HCT116 (cell line): ENCODE measurements around the gene RSAD2. TPM values are rescaled to one million over a fixed set of nuclear protein-coding genes. Genes with fewer than 3 reads are reported as not detected.

Experiments
- ATAC-seq: fragments of 200-7000 bp; cut with Tn5 transposase; 2 replicates; pipeline ENCODE4 v1.9.1; 2020; ENCODE audit warnings: mild to moderate bottlenecking, moderate library complexity
- BruUV-seq: library from RNA; stranded (reverse); fragments of 400-500 nt; replicated peaks from 2 replicates; lab custom pipeline; 2021; lab: Mats Ljungman, UMichigan
- CTCF ChIA-PET: fragments of 300-600 bp; sonication (Branson Sonifier 250); formaldehyde crosslinking; loops from one replicate; lab custom pipeline; 2021; ENCODE audit warnings: antibody characterized with exemption; lab: Charles Lee
- POLR2A ChIA-PET: fragments of 300-600, 350-600 bp; sonication (Branson Sonifier 250); formaldehyde crosslinking; loops from one replicate; lab custom pipeline; 2021; ENCODE audit warnings: antibody characterized with exemption; lab: Charles Lee
- RAD21 ChIA-PET, 2 experiments: fragments of 300-600 bp; sonication (Branson Sonifier 250); formaldehyde crosslinking; loops; one replicate each; lab custom pipeline; 2023; ENCODE audit warnings: low total read pairs in 2 of 2; ENCODE audit not compliant: uncharacterized antibody in 2 of 2, unreplicated experiment in 2 of 2, low non-redundant PET in 1 of 2; lab: Charles Lee
- DNase-seq: peaks from one replicate; pipeline ENCODE4 v3.0.0-alpha.2; 2010; ENCODE audit warnings: low read depth, low spot score
- H2AFZ ChIP-seq: fragments of 200-600 bp; shearing (Covaris generic), sonication (generic); 2 replicates; pipeline ENCODE4 v1.6.1; 2017; ENCODE audit warnings: low read depth, mixed run types, mixed read lengths, antibody characterized with exemption, low read length; ENCODE audit not compliant: poor library complexity, severe bottlenecking
- H3K27ac ChIP-seq: 2 replicates; pipeline ENCODE4 v1.5.1; 2012; ENCODE audit warnings: low read depth, low read length
- H3K27me3 ChIP-seq: fragments of 200-600 bp; sonication (generic); 2 replicates; pipeline ENCODE4 v1.6.1; 2016; ENCODE audit warnings: mixed run types, low read length, mixed read lengths; ENCODE audit not compliant: insufficient read depth
- H3K36me3 ChIP-seq, 2 experiments: fragments of 200-500 bp in 1 of 2; fragments of 200-600 bp in 1 of 2; sonication (Bioruptor generic) in 1 of 2; sonication (generic) in 1 of 2; 2 replicates each; pipeline versions ENCODE4 v1.5.1 to v1.6.1; 2014 to 2016; ENCODE audit warnings: low read length in 2 of 2, inconsistent platforms in 1 of 2, mixed read lengths in 1 of 2, mixed run types in 1 of 2; ENCODE audit not compliant: insufficient read depth in 2 of 2, control insufficient read depth in 1 of 2
- H3K4me1 ChIP-seq, 2 experiments: fragments of 200-600 bp in 1 of 2; sonication (generic) in 1 of 2; 2 replicates each; pipeline versions ENCODE4 v1.5.1 to v1.6.1; 2012 to 2017; ENCODE audit warnings: low read length in 2 of 2, inconsistent platforms in 1 of 2, mild to moderate bottlenecking in 1 of 2, mixed read lengths in 1 of 2, mixed run types in 1 of 2, moderate library complexity in 1 of 2; ENCODE audit not compliant: insufficient read depth in 2 of 2, control insufficient read depth in 1 of 2
- H3K4me2 ChIP-seq: fragments of 200-600 bp; sonication (generic); 2 replicates; pipeline ENCODE4 v1.6.1; 2017; ENCODE audit warnings: mixed run types, low read length, mixed read lengths
- H3K4me3 ChIP-seq, 2 experiments: fragments of 200-600 bp in 1 of 2; sonication (generic) in 1 of 2; replicated peaks in 1 of 2; 2 replicates each; pipeline ENCODE4 v1.5.1; 2011 to 2016; ENCODE audit warnings: low read length in 2 of 2, control low read depth in 1 of 2, low read depth in 1 of 2, mild to moderate bottlenecking in 1 of 2, mixed read lengths in 1 of 2, mixed run types in 1 of 2
- H3K79me2 ChIP-seq: fragments of 200-600 bp; sonication (generic); 2 replicates; pipeline ENCODE4 v1.6.1; 2017; ENCODE audit warnings: mild to moderate bottlenecking, mixed run types, low read length, moderate library complexity, mixed read lengths; ENCODE audit not compliant: insufficient read depth
- H3K9ac ChIP-seq: fragments of 200-600 bp; sonication (generic); 2 replicates; pipeline ENCODE4 v1.6.1; 2016; ENCODE audit warnings: low read length, mixed read lengths
- H3K9me2 ChIP-seq: fragments of 200-600 bp; sonication (generic), shearing (Covaris generic); 2 replicates; pipeline ENCODE4 v1.6.1; 2017; ENCODE audit warnings: mixed run types, mild to moderate bottlenecking, moderate library complexity; ENCODE audit not compliant: insufficient read depth
- H3K9me3 ChIP-seq, 2 experiments: fragments of 200-500 bp in 1 of 2; fragments of 200-600 bp in 1 of 2; sonication (Bioruptor generic) in 1 of 2; sonication (generic) in 1 of 2; 2 replicates each; pipeline ENCODE4 v1.6.1; 2014 to 2017; ENCODE audit warnings: low read length in 2 of 2, mixed read lengths in 2 of 2, inconsistent platforms in 1 of 2, low read depth in 1 of 2, mild to moderate bottlenecking in 1 of 2, mixed run types in 1 of 2, moderate library complexity in 1 of 2; ENCODE audit not compliant: control insufficient read depth in 1 of 2, insufficient read depth in 1 of 2
- H4K20me1 ChIP-seq: fragments of 200-600 bp; sonication (generic), shearing (Covaris generic); 2 replicates; pipeline ENCODE4 v1.6.1; 2017; ENCODE audit warnings: mixed run types, mild to moderate bottlenecking, moderate library complexity; ENCODE audit not compliant: insufficient read depth
- ATF3 ChIP-seq: IDR thresholded peaks from 2 replicates; pipeline ENCODE4 v1.6.1; 2012
- CEBPB ChIP-seq: IDR thresholded peaks from 2 replicates; pipeline ENCODE4 v1.6.1; 2012; ENCODE audit warnings: low read depth
- EGR1 ChIP-seq: IDR thresholded peaks from 2 replicates; pipeline ENCODE4 v1.6.1; 2012; ENCODE audit warnings: low read depth
- ELF1 ChIP-seq: IDR thresholded peaks from 2 replicates; pipeline ENCODE4 v1.6.1; 2012; ENCODE audit warnings: low read depth, borderline replicate concordance
- EZH2 ChIP-seq: fragments of 200-600 bp; sonication (generic); IDR thresholded peaks from 2 replicates; pipeline ENCODE4 v1.6.1; 2017; ENCODE audit warnings: antibody characterized with exemption, mixed run types
- EZH2phosphoT487 ChIP-seq: fragments of 200-600 bp; IDR thresholded peaks from 2 replicates; pipeline ENCODE4 v1.6.1; 2018; ENCODE audit warnings: antibody characterized with exemption, borderline replicate concordance
- JUND ChIP-seq: IDR thresholded peaks from 2 replicates; pipeline ENCODE4 v1.6.1; 2012
- POLR2A ChIP-seq: IDR thresholded peaks from 2 replicates; pipeline ENCODE4 v1.7.0; 2011; ENCODE audit warnings: borderline replicate concordance; ENCODE audit not compliant: insufficient read depth, insufficient read length; ENCODE audit errors: extremely low read depth
- POLR2AphosphoS5 ChIP-seq: IDR thresholded peaks from 2 replicates; pipeline ENCODE4 v1.6.1; 2011; ENCODE audit warnings: mild to moderate bottlenecking, low read depth, low read length, moderate library complexity
- SP1 ChIP-seq: IDR thresholded peaks from 2 replicates; pipeline ENCODE4 v1.6.1; 2012; ENCODE audit warnings: low read depth
- SRF ChIP-seq: IDR thresholded peaks from 2 replicates; pipeline ENCODE4 v1.6.1; 2012; ENCODE audit warnings: low read depth
- TCF7L2 ChIP-seq: IDR thresholded peaks from 2 replicates; pipeline ENCODE4 v1.7.0; 2011; ENCODE audit warnings: borderline replicate concordance, inconsistent platforms; ENCODE audit not compliant: insufficient read depth, insufficient read length; ENCODE audit errors: extremely low read depth
- YY1 ChIP-seq: IDR thresholded peaks from 2 replicates; pipeline ENCODE4 v1.6.1; 2011; ENCODE audit warnings: low read length, low read depth, moderate library complexity, mild to moderate bottlenecking; ENCODE audit not compliant: insufficient replicate concordance; ENCODE audit errors: extremely low read depth
- ZNF274 ChIP-seq: fragments of 200-500 bp; sonication (Bioruptor generic); IDR thresholded peaks from 2 replicates; pipeline ENCODE4 v1.6.1; 2014; ENCODE audit warnings: mild to moderate bottlenecking, low read depth, low read length, inconsistent platforms
- intact Hi-C: fragments of 100-400 bp; cut with micrococcal nuclease; formaldehyde crosslinking; loops from 2 replicates; pipeline ENCODE4 v1.10.0; 2022
- total RNA-seq: library from RNA; stranded (reverse); gene quantifications from one replicate; pipeline ENCODE4 v1.2.1, GENCODE V29; 2021; ENCODE audit not compliant: unreplicated experiment
- TF ChIP-seq, protein P1 (sequence below): IDR thresholded peaks from 2 replicates; pipeline ENCODE4 v1.6.1; 2012
- TF ChIP-seq, protein P2 (sequence below), 3 experiments: fragments of 200-600 bp in 1 of 3; sonication (generic) in 1 of 3; IDR thresholded peaks in 2 of 3; conservative IDR thresholded peaks in 1 of 3; 2 replicates each; pipeline ENCODE4 v1.5.1; 2012 to 2017; ENCODE audit warnings: low read depth in 2 of 3, low read length in 2 of 3, antibody characterized with exemption in 1 of 3, borderline replicate concordance in 1 of 3, control low read depth in 1 of 3, mild to moderate bottlenecking in 1 of 3, mixed read lengths in 1 of 3, mixed run types in 1 of 3, moderate library complexity in 1 of 3; ENCODE audit not compliant: insufficient read depth in 1 of 3

The RSAD2 gene
- total RNA-seq, 1 experiment from 2014 or later: not detected

DNA sequence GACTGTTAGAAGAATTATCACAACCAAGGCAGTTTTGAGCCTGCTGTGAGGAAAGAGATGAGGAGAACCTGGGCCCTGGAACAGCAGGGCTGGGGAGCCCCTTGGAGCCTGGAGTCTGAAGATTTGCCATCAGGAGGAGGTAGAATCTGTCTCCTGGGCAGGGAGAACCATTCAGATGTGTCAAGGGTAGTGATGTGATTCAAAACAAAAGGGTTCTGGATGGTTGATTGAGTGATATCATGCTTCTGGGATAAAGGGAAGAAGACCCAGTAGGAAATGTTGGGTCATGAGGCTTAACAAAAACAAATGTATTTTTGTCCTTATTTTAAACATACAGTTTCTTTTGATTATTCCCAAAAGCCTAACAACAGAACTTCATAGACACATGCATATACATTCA lies 68.2 kb downstream of the RSAD2 start:
- H2AFZ ChIP-seq: no peak overlapping the region
- DNase-seq: no peak
- H3K36me3 ChIP-seq: no peaks in the 10 kb centered on the region
- BruUV-seq: no TSS peak
- ChIA-PET CTCF (no interaction called here), POLR2A (no interaction called here), RAD21 (no interaction called here)
- H3K27ac ChIP-seq: no peak overlapping the region
- no peaks in the 10 kb centered on the region for H3K27me3 ChIP-seq
- no peak overlapping the region for H3K9ac ChIP-seq
- H3K79me2 ChIP-seq: no peaks in the 10 kb centered on the region
- no peaks in the 10 kb centered on the region for H3K9me2 ChIP-seq
- H4K20me1 ChIP-seq: no peaks in the 10 kb centered on the region
- intact Hi-C loops: no loop called here
- H3K9me3 ChIP-seq: no peaks in the 10 kb centered on the region
- H3K4me3 ChIP-seq: no peak overlapping the region
- H3K4me1 ChIP-seq: no peaks in the 10 kb centered on the region
- TF ChIP-seq CEBPB (no peak), ZNF274 (no peak), EGR1 (no peak), ELF1 (no peak)
- TF ChIP-seq, protein P1, sequence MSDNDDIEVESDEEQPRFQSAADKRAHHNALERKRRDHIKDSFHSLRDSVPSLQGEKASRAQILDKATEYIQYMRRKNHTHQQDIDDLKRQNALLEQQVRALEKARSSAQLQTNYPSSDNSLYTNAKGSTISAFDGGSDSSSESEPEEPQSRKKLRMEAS: no peak
- TF ChIP-seq, all 23 proteins: peak for 0
- no peak for ATAC-seq
- no peak overlapping the region for H3K4me2 ChIP-seq

DNA sequence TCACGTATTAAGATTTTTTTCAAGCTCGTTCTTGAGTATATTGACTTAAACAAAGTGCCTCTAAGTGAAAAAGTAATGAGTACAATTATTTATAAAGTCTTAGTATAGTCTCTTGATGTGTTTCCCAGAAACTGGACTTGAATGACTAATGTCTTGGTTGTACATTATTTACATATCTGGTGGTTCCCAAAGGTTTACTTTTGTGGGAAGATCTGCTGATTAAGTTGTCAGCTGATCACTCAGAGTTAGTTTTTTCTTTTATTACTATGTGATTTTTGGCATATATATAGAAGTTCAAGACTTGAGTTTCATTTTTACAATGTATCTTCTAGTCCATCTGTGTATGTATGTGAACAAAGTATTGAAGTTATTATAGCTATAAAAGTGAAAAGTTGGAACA lies 69.1 kb downstream of the RSAD2 start:
- Histone ChIP-seq H3K9me2 (no peaks in the 10 kb centered on the region), H4K20me1 (no peaks in the 10 kb centered on the region), H3K4me1 (no peaks in the 10 kb centered on the region), H3K9me3 (no peaks in the 10 kb centered on the region), H3K4me3 (no peak overlapping the region), H3K4me2 (no peak overlapping the region), H3K79me2 (no peaks in the 10 kb centered on the region), H3K36me3 (no peaks in the 10 kb centered on the region), H2AFZ (no peak overlapping the region), H3K9ac (no peak overlapping the region), H3K27ac (no peak overlapping the region), H3K27me3 (no peaks in the 10 kb centered on the region)
- BruUV-seq: no TSS peak
- ATAC-seq (no peak), DNase-seq (no peak)
- ChIA-PET CTCF (no interaction called here), RAD21 (no interaction called here), POLR2A (no interaction called here)
- intact Hi-C loops: no loop called here
- no peak for TF ChIP-seq EZH2
- TF ChIP-seq, protein P2, sequence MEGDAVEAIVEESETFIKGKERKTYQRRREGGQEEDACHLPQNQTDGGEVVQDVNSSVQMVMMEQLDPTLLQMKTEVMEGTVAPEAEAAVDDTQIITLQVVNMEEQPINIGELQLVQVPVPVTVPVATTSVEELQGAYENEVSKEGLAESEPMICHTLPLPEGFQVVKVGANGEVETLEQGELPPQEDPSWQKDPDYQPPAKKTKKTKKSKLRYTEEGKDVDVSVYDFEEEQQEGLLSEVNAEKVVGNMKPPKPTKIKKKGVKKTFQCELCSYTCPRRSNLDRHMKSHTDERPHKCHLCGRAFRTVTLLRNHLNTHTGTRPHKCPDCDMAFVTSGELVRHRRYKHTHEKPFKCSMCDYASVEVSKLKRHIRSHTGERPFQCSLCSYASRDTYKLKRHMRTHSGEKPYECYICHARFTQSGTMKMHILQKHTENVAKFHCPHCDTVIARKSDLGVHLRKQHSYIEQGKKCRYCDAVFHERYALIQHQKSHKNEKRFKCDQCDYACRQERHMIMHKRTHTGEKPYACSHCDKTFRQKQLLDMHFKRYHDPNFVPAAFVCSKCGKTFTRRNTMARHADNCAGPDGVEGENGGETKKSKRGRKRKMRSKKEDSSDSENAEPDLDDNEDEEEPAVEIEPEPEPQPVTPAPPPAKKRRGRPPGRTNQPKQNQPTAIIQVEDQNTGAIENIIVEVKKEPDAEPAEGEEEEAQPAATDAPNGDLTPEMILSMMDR (IDR thresholded peaks at IDR 0.05 in 2 of 3, conservative IDR thresholded peaks at IDR 0.05 in 1 of 3; ENCODE audit: borderline replicate concordance in 1 of 3, insufficient read depth in 1 of 3, low read depth in 2 of 3, low read length in 2 of 3): no peak
- TF ChIP-seq ATF3: no peak
- no peak for TF ChIP-seq ZNF274
- TF ChIP-seq POLR2AphosphoS5: no peak
- no peak for TF ChIP-seq CEBPB
- TF ChIP-seq TCF7L2: no peak
- no peak for TF ChIP-seq EZH2phosphoT487
- TF ChIP-seq ELF1: no peak
- no peak for TF ChIP-seq SP1
- TF ChIP-seq POLR2A: no peak
- TF ChIP-seq SRF: no peak
- no peak for TF ChIP-seq JUND
- no peak for TF ChIP-seq YY1
- TF ChIP-seq, protein P1: no peak
